ENCODE measurements around the gene CYB5R3. TPM values are rescaled to one million over a fixed set of nuclear protein-coding genes. Genes with fewer than 3 reads are reported as not detected.
"Not testable (repeated sequence)": the region's sequence is repeated elsewhere in the genome, so short reads cannot be mapped to it uniquely, and the experiment has no call there.

The CYB5R3 gene
- total RNA-seq, 1 experiment from 2014 or later, result 106 TPM

GRCh38 chr22:42610186-42610585 lies 39.0 kb downstream of the CYB5R3 start:
- ChIA-PET CTCF (no interaction called here), POLR2A (ENCODE audit: unreplicated experiment) (interaction anchor here (0.6 kb wide), 1 partner anchor 12 kb away, joined by 5 read pairs; no protein-coding TSS in a partner anchor)
- TF ChIP-seq EZH2 (IDR thresholded peaks at IDR 0.05; ENCODE audit: low read depth), result no peak
- TF ChIP-seq, protein P1, sequence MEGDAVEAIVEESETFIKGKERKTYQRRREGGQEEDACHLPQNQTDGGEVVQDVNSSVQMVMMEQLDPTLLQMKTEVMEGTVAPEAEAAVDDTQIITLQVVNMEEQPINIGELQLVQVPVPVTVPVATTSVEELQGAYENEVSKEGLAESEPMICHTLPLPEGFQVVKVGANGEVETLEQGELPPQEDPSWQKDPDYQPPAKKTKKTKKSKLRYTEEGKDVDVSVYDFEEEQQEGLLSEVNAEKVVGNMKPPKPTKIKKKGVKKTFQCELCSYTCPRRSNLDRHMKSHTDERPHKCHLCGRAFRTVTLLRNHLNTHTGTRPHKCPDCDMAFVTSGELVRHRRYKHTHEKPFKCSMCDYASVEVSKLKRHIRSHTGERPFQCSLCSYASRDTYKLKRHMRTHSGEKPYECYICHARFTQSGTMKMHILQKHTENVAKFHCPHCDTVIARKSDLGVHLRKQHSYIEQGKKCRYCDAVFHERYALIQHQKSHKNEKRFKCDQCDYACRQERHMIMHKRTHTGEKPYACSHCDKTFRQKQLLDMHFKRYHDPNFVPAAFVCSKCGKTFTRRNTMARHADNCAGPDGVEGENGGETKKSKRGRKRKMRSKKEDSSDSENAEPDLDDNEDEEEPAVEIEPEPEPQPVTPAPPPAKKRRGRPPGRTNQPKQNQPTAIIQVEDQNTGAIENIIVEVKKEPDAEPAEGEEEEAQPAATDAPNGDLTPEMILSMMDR (conservative IDR thresholded peaks at IDR 0.05), result no peak
- Histone ChIP-seq H3K9me2 (ENCODE audit: insufficient read depth) (no peaks in the 10 kb centered on the region), H3K27me3 (ENCODE audit: insufficient read depth, low read depth) (no peaks in the 10 kb centered on the region), H3K9me3 (ENCODE audit: insufficient read depth, low read depth) (no peaks in the 10 kb centered on the region), H3F3A (ENCODE audit: insufficient read depth, low read depth) (peaks cover 31% of the 10 kb centered on the region; the same call in 1 of the 2 replicates), H3K4me2 (no peak overlapping the region), H3K36me3 (ENCODE audit: low read depth) (0 out of 2 replicates have a peak, but pooled peaks cover 23% of the 10 kb centered on the region), H4K20me1 (ENCODE audit: insufficient read depth) (peaks cover 70% of the 10 kb centered on the region), H2AFZ (no peak overlapping the region), H3K79me2 (ENCODE audit: low read depth) (peaks cover 86% of the 10 kb centered on the region), H3K4me1 (replicated peaks; ENCODE audit: insufficient read depth) (peaks cover 28% of the 10 kb centered on the region), H3K27ac (no peak overlapping the region), H3K4me3 (no peak overlapping the region)
- BruUV-seq (replicated peaks), result no TSS peak
- DNase-seq, result no peak
- intact Hi-C loops (cut with micrococcal nuclease; ENCODE audit: unreplicated experiment), result loop anchor here (5.0 kb wide), 1 partner anchor 78 kb away; no protein-coding TSS in a partner anchor

- Histone ChIP-seq H3K27me3 (ENCODE audit: insufficient read depth, low read depth) (no peaks in the 10 kb centered on the region), H3K27ac (peak overlapping the region; percentile 31), H3K9me2 (ENCODE audit: insufficient read depth) (no peaks in the 10 kb centered on the region), H3F3A (ENCODE audit: insufficient read depth, low read depth) (peaks cover 26% of the 10 kb centered on the region; the same call in 1 of the 2 replicates), H3K4me1 (replicated peaks; ENCODE audit: insufficient read depth) (peaks cover 28% of the 10 kb centered on the region), H3K79me2 (ENCODE audit: low read depth) (peaks cover 96% of the 10 kb centered on the region), H2AFZ (no peak overlapping the region), H3K4me2 (peak overlapping the region; percentile 13; the same call in 1 of the 2 replicates), H3K4me3 (no peak overlapping the region), H3K9me3 (ENCODE audit: insufficient read depth, low read depth) (no peaks in the 10 kb centered on the region), H3K36me3 (ENCODE audit: low read depth) (0 out of 2 replicates have a peak, but pooled peaks cover 27% of the 10 kb centered on the region), H4K20me1 (ENCODE audit: insufficient read depth) (peaks cover 81% of the 10 kb centered on the region)
- ChIA-PET CTCF (interaction anchor here (0.5 kb wide), 1 partner anchor 11 kb away, joined by 11 read pairs; no protein-coding TSS in a partner anchor), POLR2A (ENCODE audit: unreplicated experiment) (interaction anchor here (0.6 to 0.7 kb wide), 2 partner anchors 234 to 662 kb away, joined by 4 to 6 read pairs; partner anchors contain the start of gene CENPM)
- intact Hi-C loops (cut with micrococcal nuclease; ENCODE audit: unreplicated experiment), result loop anchor here (5.0 kb wide), 1 partner anchor 642 kb away; the partner anchor contains the start of gene SEPTIN3
- DNase-seq, result peak; percentile 25 to 48
- BruUV-seq (replicated peaks), result no TSS peak
- TF ChIP-seq, protein P1 (conservative IDR thresholded peaks at IDR 0.05), result no peak
- TF ChIP-seq EZH2 (IDR thresholded peaks at IDR 0.05; ENCODE audit: low read depth), result no peak
These were observed 40.3 kb downstream of the CYB5R3 start for GRCh38 chr22:42608823-42609361.

DNA sequence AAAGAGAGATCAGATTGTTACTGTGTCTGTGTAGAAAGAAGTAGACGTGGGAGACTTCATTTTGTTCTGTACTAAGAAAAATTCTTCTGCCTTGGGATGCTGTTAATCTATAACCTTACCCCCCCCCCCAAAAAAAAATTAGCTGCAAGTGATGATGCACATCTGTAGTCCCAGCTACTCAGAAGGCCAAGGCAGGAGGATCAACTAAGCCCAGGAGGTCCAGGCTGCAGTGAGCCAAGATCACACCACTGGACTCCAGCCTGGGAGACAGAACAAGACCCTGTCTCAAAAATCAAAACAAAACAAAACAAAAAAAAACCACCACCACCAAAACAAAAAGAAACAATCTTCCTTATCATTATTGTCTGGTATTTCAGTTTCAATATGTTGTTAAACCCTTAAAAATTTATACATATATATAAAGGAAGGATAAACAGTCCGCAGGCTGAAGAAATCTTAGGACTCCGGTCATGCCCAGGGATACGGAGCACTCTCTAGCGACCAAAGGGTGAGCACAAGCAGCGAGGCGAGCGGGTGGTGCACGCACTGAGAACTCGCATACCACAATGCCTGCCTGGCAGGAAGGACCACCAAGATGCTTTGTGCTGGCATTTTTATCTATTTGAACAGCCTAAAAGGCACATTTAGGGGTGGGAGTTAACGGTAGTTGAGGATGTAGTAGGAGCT lies 40.9 kb downstream of the CYB5R3 start:
- no peaks in the 10 kb centered on the region for H3K27me3 ChIP-seq (ENCODE audit: insufficient read depth, low read depth)
- no TSS peak for BruUV-seq (replicated peaks)
- H3K9me3 ChIP-seq (ENCODE audit: insufficient read depth, low read depth), result no peaks in the 10 kb centered on the region
- ChIA-PET CTCF (interaction anchor here (0.7 kb wide), 1 partner anchor 26 kb away, joined by 6 read pairs; no protein-coding TSS in a partner anchor), POLR2A (ENCODE audit: unreplicated experiment) (interaction anchor here (0.7 kb wide), 1 partner anchor 233 kb away, joined by 4 read pairs; no protein-coding TSS in a partner anchor)
- intact Hi-C loops (cut with micrococcal nuclease; ENCODE audit: unreplicated experiment), result loop anchor here (5.0 kb wide), 1 partner anchor 641 kb away; the partner anchor contains the start of gene SEPTIN3
- H3K27ac ChIP-seq, result no peak overlapping the region; the same call in 1 of the 2 replicates
- 0 out of 2 replicates have a peak overlapping the region, but pooled peaks have one; percentile 13 for H3K4me2 ChIP-seq
- H2AFZ ChIP-seq, result no peak overlapping the region
- peaks cover 81% of the 10 kb centered on the region for H4K20me1 ChIP-seq (ENCODE audit: insufficient read depth)
- no peak overlapping the region for H3K4me3 ChIP-seq
- 0 out of 2 replicates have a peak, but pooled peaks cover 31% of the 10 kb centered on the region for H3K36me3 ChIP-seq (ENCODE audit: low read depth)
- peaks cover 20% of the 10 kb centered on the region; the same call in 1 of the 2 replicates for H3F3A ChIP-seq (ENCODE audit: insufficient read depth, low read depth)
- no peaks in the 10 kb centered on the region for H3K9me2 ChIP-seq (ENCODE audit: insufficient read depth)
- H3K4me1 ChIP-seq (replicated peaks; ENCODE audit: insufficient read depth), result peaks cover 22% of the 10 kb centered on the region
- TF ChIP-seq, protein P1 (conservative IDR thresholded peaks at IDR 0.05), result no peak
- no peak for TF ChIP-seq EZH2 (IDR thresholded peaks at IDR 0.05; ENCODE audit: low read depth)
- H3K79me2 ChIP-seq (ENCODE audit: low read depth), result peaks cover 95% of the 10 kb centered on the region
- no peak for DNase-seq

- H3K4me3 ChIP-seq; H2AFZ ChIP-seq; H3K9me3 ChIP-seq (ENCODE audit: insufficient read depth, low read depth); H3K9me2 ChIP-seq (ENCODE audit: insufficient read depth); H3K27ac ChIP-seq; DNase-seq; H3K27me3 ChIP-seq (ENCODE audit: insufficient read depth, low read depth); H3K4me2 ChIP-seq; POLR2A ChIA-PET (ENCODE audit: unreplicated experiment); BruUV-seq (replicated peaks): not testable (repeated sequence)
- Histone ChIP-seq H3K4me1 (replicated peaks; ENCODE audit: insufficient read depth) (peaks cover 16% of the 10 kb centered on the region), H3F3A (ENCODE audit: insufficient read depth, low read depth) (peaks cover 24% of the 10 kb centered on the region; the same call in 1 of the 2 replicates), H3K79me2 (ENCODE audit: low read depth) (peaks cover 95% of the 10 kb centered on the region), H3K36me3 (ENCODE audit: low read depth) (0 out of 2 replicates have a peak, but pooled peaks cover 37% of the 10 kb centered on the region), H4K20me1 (ENCODE audit: insufficient read depth) (peaks cover 81% of the 10 kb centered on the region)
- intact Hi-C loops (cut with micrococcal nuclease; ENCODE audit: unreplicated experiment), result loop anchor here (5.0 kb wide), 1 partner anchor 640 kb away; the partner anchor contains the start of gene SEPTIN3
- CTCF ChIA-PET, result interaction anchor here (0.7 kb wide), 1 partner anchor 25 kb away, joined by 6 read pairs; no protein-coding TSS in a partner anchor
These were observed 41.6 kb downstream of the CYB5R3 start for GRCh38 chr22:42607641-42608040.

All from PC-9 (cell line).